Activated CD4-positive, alpha-beta T cell treated with anti-CD3 and anti-CD28 coated beads, Interleukin-2, amount 50 U/mL, for 24 hours (primary cell): ENCODE results near the gene CD58.
"Not testable (repeated sequence)": the region's sequence is repeated elsewhere in the genome, so short reads cannot be mapped to it uniquely, and the experiment has no call there.

Experiments
- DNase-seq, 2 donors: peaks; one replicate each; pipeline ENCODE4 v3.0.0-alpha.2; 2020; ENCODE audit warnings: low read depth in 1 of 2, low spot score in 1 of 2

The CD58 gene

GRCh38 chr1:116571215-116571919 lies 541 bp upstream of the CD58 start:
- DNase-seq, result no peak

- DNase-seq, result peak in 1 of 2 donors; percentile 22
These were observed 959 bp downstream of the CD58 start for GRCh38 chr1:116569776-116570357.

GRCh38 chr1:116569381-116569670 lies 1.5 kb downstream of the CD58 start:
- no peak for DNase-seq

GRCh38 chr1:116568662-116569380 lies 2.0 kb downstream of the CD58 start:
- DNase-seq, result no peak

- DNase-seq, result no peak
These were observed 2.8 kb downstream of the CD58 start for GRCh38 chr1:116567790-116568661.

- no peak for DNase-seq
These were observed 5.6 kb downstream of the CD58 start for GRCh38 chr1:116565222-116565621.

GRCh38 chr1:116564426-116564825 lies 6.4 kb downstream of the CD58 start:
- no peak for DNase-seq

- DNase-seq, result not testable (repeated sequence)
These were observed 8.4 kb downstream of the CD58 start for GRCh38 chr1:116562465-116562864.

GRCh38 chr1:116561563-116561962 lies 9.3 kb downstream of the CD58 start:
- DNase-seq, result no peak

GRCh38 chr1:116560704-116561490 lies 9.9 kb downstream of the CD58 start:
- DNase-seq, result no peak

- no peak for DNase-seq
These were observed 11.5 kb downstream of the CD58 start for GRCh38 chr1:116559304-116559761.

- no peak for DNase-seq
These were observed 12.3 kb downstream of the CD58 start for GRCh38 chr1:116558571-116558970.

GRCh38 chr1:116558140-116558549 lies 12.7 kb downstream of the CD58 start:
- DNase-seq, result no peak

- no peak for DNase-seq
These were observed 13.4 kb downstream of the CD58 start for GRCh38 chr1:116557323-116557878.

- peak in 1 of 2 donors; percentile 67 for DNase-seq
These were observed 14.4 kb downstream of the CD58 start for GRCh38 chr1:116556289-116557006.

- no peak for DNase-seq
These were observed 15.9 kb downstream of the CD58 start for GRCh38 chr1:116554924-116555323.

GRCh38 chr1:116553386-116554115 lies 17.3 kb downstream of the CD58 start:
- DNase-seq, result no peak

- no peak for DNase-seq
These were observed 24.4 kb downstream of the CD58 start for GRCh38 chr1:116546354-116546977.

- DNase-seq, result no peak
These were observed 25.5 kb downstream of the CD58 start for GRCh38 chr1:116545359-116545705.
